Gastroesophageal sphincter (tissue), 4 donors: ENCODE results near the gene ZNF506. TPM values are rescaled to one million over a fixed set of nuclear protein-coding genes. Genes with fewer than 3 reads are reported as not detected.

Source experiments
- ATAC-seq: fragments of 150-250 bp; one replicate; pipeline ENCODE4 v1.9.1; 2016; ENCODE audit warnings: mild to moderate bottlenecking, moderate library complexity
- H3K27ac ChIP-seq, 4 donors: fragments of 200-600 bp; sonication (generic) in 3 of 4; 1 replicate in 3 of 4; 2 replicates in 1 of 4; pipeline ENCODE4 v1.5.1; 2016 to 2019
- H3K27me3 ChIP-seq: fragments of 200-600 bp; sonication (generic); one replicate; pipeline ENCODE4 v1.5.1; 2019
- H3K36me3 ChIP-seq, 2 donors: fragments of 200-600 bp; sonication (generic); one replicate each; pipeline ENCODE4 v1.5.1; 2019; ENCODE audit warnings: control low read depth in 1 of 2
- H3K4me1 ChIP-seq, 3 donors: fragments of 200-600 bp; sonication (generic); 1 replicate in 2 of 3; 2 replicates in 1 of 3; pipeline ENCODE4 v1.5.1; 2016 to 2019; ENCODE audit warnings: control low read depth in 2 of 3
- H3K4me3 ChIP-seq, 2 donors: fragments of 200-600 bp; sonication (generic); one replicate each; pipeline ENCODE4 v1.5.1; 2019; ENCODE audit warnings: mild to moderate bottlenecking in 1 of 2, moderate library complexity in 1 of 2
- H3K9me3 ChIP-seq, 3 donors: fragments of 200-600 bp; sonication (generic); one replicate each; pipeline ENCODE4 v1.5.1; 2017 to 2019; ENCODE audit warnings: control low read depth in 2 of 3
- CTCF ChIP-seq, 4 experiments: fragments of 200-600 bp in 2 of 4; fragments of 450-650 bp in 2 of 4; sonication (generic) in 1 of 4; IDR thresholded peaks; one replicate each; pipeline ENCODE4 v1.5.1; 2017 to 2019; ENCODE audit warnings: antibody characterized with exemption in 4 of 4, mild to moderate bottlenecking in 2 of 4, moderate library complexity in 2 of 4
- EP300 ChIP-seq: sonication (generic); formaldehyde crosslinking; IDR thresholded peaks from one replicate; pipeline ENCODE4 v1.6.1; 2017; ENCODE audit warnings: antibody characterized with exemption, mild to moderate bottlenecking
- POLR2A ChIP-seq, 2 donors: fragments of 450-650 bp; IDR thresholded peaks; one replicate each; pipeline ENCODE4 v1.6.1; 2017; ENCODE audit warnings: antibody characterized with exemption in 2 of 2, mild to moderate bottlenecking in 2 of 2, moderate library complexity in 1 of 2
- POLR2AphosphoS5 ChIP-seq: sonication (generic); formaldehyde crosslinking; IDR thresholded peaks from one replicate; pipeline ENCODE4 v1.6.1; 2017; ENCODE audit warnings: antibody characterized with exemption
- WGBS, 2 donors: methylation state at CpG; one replicate each; pipeline ENCODE4 v1.1.5; 2018; ENCODE audit warnings: low coverage in 1 of 2; 5-methylcytosine and 5-hydroxymethylcytosine counted together
- total RNA-seq, 4 donors: library from RNA; depleted of rRNA; stranded (reverse); fragments of >200 nt; gene quantifications; one replicate each; pipeline ENCODE4 v1.1.0, GENCODE V29; 2016

ZNF506 gene
- total RNA-seq, 4 donors from 2014 or later, result 17.7 to 34.2 (median 25.9) TPM

GRCh38 chr19:19750842-19751790 is 70.4 kb downstream of the ZNF506 start:
- Histone ChIP-seq H3K36me3 (no peaks in the 10 kb centered on the region), H3K9me3 (no peaks in the 10 kb centered on the region), H3K4me3 (no peak overlapping the region), H3K4me1 (no peaks in the 10 kb centered on the region), H3K27me3 (peaks cover 18% of the 10 kb centered on the region), H3K27ac (no peak overlapping the region)
- TF ChIP-seq CTCF (IDR thresholded peaks at IDR 0.05), result no peak
- no peak for TF ChIP-seq POLR2AphosphoS5
- TF ChIP-seq POLR2A (IDR thresholded peaks at IDR 0.05), result no peak
- TF ChIP-seq EP300, result no peak
- ATAC-seq, result no peak
- 60 to 100% methylated on average over 1 of the region's 40 CpGs for WGBS, 2 donors

- WGBS, 2 donors, result 100% methylated on average over 2 of the region's 17 CpGs; no CpG with 5 or more reads in 1 of the 2 donors
- TF ChIP-seq POLR2AphosphoS5 (no peak), POLR2A (IDR thresholded peaks at IDR 0.05) (no peak), CTCF (IDR thresholded peaks at IDR 0.05) (no peak), EP300 (no peak)
Measured at GRCh38 chr19:19749908-19750841, 71.4 kb downstream of the ZNF506 start.

GRCh38 chr19:19749117-19749907 is 72.2 kb downstream of the ZNF506 start:
- no peaks in the 10 kb centered on the region for H3K36me3 ChIP-seq
- no peaks in the 10 kb centered on the region for H3K4me1 ChIP-seq
- peaks cover 18% of the 10 kb centered on the region for H3K27me3 ChIP-seq
- 82% methylated on average over 3 of the region's 13 CpGs; no CpG with 5 or more reads in 1 of the 2 donors for WGBS, 2 donors
- ATAC-seq, result no peak
- H3K4me3 ChIP-seq, result no peak overlapping the region
- TF ChIP-seq CTCF (IDR thresholded peaks at IDR 0.05) (no peak), POLR2A (IDR thresholded peaks at IDR 0.05) (no peak)
- H3K9me3 ChIP-seq, result no peaks in the 10 kb centered on the region
- H3K27ac ChIP-seq, result no peak overlapping the region

More at GRCh38 chr19:19749908-19750841, 71.4 kb downstream of the ZNF506 start:
- Histone ChIP-seq H3K36me3 (no peaks in the 10 kb centered on the region), H3K27me3 (peaks cover 18% of the 10 kb centered on the region), H3K4me3 (no peak overlapping the region), H3K27ac (no peak overlapping the region), H3K4me1 (no peaks in the 10 kb centered on the region), H3K9me3 (no peaks in the 10 kb centered on the region)
- ATAC-seq, result no peak

GRCh38 chr19:19748249-19748938 is 73.2 kb downstream of the ZNF506 start:
- no peaks in the 10 kb centered on the region for H3K9me3 ChIP-seq
- no peaks in the 10 kb centered on the region for H3K36me3 ChIP-seq
- no peaks in the 10 kb centered on the region for H3K4me1 ChIP-seq
- no peak for TF ChIP-seq CTCF (IDR thresholded peaks at IDR 0.05)
- no peak for TF ChIP-seq EP300
- no peak for TF ChIP-seq POLR2AphosphoS5
- no peak for TF ChIP-seq POLR2A (IDR thresholded peaks at IDR 0.05)
- WGBS, 2 donors, result 100% methylated on average over 2 of the region's 9 CpGs; no CpG with 5 or more reads in 1 of the 2 donors
- no peak overlapping the region for H3K27ac ChIP-seq
- H3K4me3 ChIP-seq, result no peak overlapping the region
- ATAC-seq, result no peak
- H3K27me3 ChIP-seq, result peaks cover 18% of the 10 kb centered on the region
